T-helper 2 cell treated with Interferon-gamma antibody and Interleukin-4, amounts not matched to agents 100 ng/mL and 5 ng/mL, for 36 hours (primary cell): Measurements from ENCODE around the gene SNRPF. TPM values are rescaled to one million over a fixed set of nuclear protein-coding genes. Genes with fewer than 3 reads are reported as not detected.

Experiments
- intact Hi-C: fragments of 100-400 bp; cut with micrococcal nuclease; formaldehyde crosslinking; loops from one replicate; pipeline ENCODE4 v1.15.1; 2023
- total RNA-seq: library from RNA; stranded (reverse); gene quantifications from 2 replicates; pipeline ENCODE4 v1.2.3, GENCODE V29; 2022

The SNRPF gene
- total RNA-seq, 1 donor from 2014 or later, result 47.2 TPM

DNA sequence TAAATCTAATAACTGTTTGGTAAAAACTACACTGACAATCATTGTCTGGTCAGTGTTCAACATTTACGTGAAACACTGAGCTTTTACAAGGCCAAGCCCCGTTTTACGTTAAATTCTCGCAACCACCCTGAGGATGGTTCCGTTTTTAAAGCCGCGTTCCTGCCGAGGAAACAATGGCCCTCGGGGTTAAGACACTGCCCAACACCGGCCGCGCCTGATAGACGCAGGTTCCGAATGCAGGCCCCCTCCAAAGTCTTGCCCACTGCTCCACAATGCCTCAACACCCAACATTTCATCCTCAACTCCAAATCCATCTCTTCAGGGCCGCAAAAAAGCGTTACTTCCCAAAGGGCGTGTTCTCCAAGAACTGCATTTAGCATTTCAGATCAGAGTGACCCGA, 953 bp upstream of the SNRPF start:
- intact Hi-C loops, result loop anchor here (1.0 to 10.0 kb wide), 9 partner anchors 85 to 1050 kb away; partner anchors contain the start of genes AMDHD1, CCDC38, FGD6 and METAP2

DNA sequence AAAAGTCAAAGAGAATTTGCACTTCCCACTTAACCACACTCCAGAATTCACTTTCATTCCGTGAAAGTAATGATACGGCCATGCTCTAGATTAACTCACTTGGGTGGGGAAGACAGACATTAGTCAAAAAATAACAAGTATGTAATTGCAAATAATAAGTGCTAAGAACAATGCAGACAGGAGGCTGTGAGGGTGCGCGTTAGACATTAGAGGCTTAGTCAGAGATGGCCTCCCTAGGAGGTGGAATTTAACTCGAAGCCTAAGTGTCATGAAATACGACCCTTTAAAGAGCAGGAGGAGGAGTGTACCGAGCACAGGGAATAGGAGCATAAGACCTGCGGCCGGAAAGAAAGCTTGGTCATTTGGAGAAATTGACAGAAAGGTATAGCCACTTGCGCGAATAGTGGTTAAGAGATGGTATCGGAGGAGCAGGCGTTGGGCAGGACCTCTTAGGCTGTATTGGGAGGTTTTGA, 628 bp downstream of the SNRPF start:
- intact Hi-C loops, result loop anchor here (1.0 to 10.0 kb wide), 8 partner anchors 83 to 1048 kb away; partner anchors contain the start of genes AMDHD1, CCDC38, LTA4H and NDUFA12

DNA sequence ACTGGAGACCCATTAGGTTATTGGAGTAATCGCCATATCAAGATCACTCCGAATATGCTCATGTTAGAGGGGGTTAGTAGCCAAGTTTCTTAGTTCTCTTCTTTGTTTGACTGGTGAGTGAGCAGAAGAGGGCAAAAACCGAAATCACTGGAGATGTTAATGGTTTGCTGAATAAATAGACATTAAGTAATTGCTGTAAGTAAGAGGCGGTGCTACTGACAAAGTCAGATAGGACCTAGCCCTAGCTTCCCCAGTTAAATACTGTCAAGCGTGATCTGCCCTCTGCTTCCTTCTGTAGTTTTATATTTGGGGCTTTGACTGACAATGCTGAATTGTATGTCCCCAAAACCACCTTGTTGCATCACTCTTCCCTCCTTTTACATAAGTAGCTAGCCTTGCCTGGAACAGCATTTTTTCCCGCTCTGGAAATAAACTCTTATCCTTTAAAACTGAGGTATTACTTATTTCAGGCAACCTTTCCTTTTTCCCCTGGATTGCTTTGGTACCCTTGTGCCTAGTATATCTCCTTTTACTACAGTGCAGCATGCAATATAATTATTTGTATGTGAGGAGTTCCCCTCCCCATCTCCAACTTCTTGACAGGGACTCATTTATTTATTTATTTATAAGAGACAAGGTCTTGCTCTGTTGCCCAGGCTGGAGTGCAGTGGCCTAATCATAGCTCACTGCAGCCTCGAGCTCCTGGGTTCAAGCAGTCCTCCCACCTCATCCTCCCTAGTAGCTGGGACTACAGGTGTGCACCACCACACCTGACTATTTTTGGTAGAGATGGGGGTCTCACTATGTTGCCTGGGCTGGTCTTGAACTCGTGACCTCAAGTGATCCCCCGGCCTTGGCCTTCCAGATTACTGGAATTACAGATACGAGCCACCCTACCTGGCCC, 1.4 kb downstream of the SNRPF start:
- intact Hi-C loops, result loop anchor here (1.0 to 10.0 kb wide), 8 partner anchors 83 to 1047 kb away; partner anchors contain the start of genes AMDHD1, CCDC38, LTA4H and NDUFA12

DNA sequence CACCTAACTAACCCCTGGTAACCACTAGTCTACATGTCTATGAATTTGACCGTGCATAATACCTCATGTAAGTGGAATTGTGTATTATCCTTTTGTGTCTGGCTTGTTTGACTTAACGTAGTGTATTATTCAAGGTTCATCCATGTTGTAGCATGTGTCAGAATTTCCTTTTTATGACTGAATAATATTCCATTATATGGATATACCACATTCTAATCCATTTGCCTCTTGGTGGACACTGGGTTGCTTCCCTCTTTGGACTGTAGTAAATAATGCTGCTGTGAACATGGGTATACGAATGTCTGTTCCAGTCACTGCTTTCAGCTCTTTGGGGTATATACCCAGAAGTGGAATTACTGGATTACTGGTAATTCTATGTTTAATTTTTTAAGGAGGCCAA, 3.3 kb downstream of the SNRPF start:
- intact Hi-C loops, result no loop called here

DNA sequence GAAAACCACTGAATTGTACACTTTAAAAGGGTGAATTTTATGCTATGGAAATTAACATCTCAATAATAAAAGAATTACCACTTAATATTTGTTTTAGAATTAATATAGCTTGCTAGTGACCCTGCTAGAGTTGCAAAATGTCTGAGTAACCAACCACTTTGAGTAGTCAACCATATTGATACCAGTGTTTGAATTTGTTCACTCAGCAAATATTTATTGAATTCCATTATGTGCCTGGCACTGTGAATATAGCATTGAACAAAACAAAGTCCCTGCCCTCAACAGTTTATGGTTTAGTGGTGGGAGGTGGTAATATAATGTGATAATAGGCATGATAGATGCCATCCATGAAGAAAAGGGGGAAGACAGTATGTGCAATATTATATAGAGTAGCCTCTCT, 4.6 kb downstream of the SNRPF start:
- intact Hi-C loops, result no loop called here

DNA sequence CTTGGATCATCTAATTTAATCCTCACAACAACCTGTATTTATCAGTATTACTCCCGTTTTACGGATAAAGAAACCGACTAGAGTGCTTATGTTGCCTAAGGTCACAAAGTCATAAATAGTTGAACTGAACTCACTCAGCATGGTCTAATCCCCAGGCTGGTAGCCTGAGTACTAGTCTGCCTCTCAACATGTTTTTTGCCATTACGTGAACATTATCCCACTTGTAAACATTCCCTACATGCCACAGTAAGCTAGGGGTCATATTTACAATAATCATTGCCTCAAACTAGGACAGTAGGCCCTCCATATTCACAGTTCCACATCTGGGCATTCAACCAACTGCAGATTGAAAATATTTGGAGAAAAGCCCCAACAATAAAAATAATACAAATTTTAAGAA, 12.1 kb downstream of the SNRPF start:
- intact Hi-C loops, result no loop called here

DNA sequence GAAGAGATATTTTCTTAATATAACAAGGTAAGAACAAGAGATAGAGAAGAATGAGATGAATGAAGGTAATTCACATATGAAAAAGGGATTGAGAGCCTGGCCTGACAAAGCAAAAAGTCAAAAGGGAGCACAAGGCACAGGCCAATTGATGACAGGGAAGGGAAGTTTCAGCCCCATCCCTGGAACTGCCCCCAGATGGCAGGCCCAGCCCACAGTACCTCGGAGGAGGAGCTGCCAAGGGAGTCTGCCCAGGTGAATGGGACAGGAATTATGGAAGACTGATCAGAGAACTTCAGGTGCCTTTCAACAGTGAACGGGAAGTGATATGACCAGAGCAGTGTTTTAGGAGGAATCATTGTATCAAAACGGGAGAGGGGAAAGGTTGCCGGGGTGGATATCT, 15.7 kb downstream of the SNRPF start:
- intact Hi-C loops, result no loop called here

DNA sequence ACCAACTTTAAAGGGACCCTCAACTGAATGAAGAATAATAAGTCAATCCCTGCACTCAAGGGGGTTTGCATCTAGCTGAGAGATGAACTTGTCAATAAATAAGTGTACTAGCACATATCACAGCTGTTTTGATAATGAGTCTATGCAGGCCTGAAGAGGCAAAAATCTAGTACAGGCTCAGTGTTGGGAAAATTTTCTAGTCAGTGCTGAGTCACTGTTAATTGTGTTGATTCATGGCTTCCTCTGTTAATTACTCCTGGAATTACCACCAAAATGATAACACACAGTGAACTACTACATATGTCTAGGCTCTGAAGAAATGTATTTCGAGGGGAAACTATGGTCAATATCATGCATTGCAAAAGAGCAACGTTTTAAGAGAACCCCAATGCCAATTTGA, 18.9 kb downstream of the SNRPF start:
- intact Hi-C loops, result no loop called here

DNA sequence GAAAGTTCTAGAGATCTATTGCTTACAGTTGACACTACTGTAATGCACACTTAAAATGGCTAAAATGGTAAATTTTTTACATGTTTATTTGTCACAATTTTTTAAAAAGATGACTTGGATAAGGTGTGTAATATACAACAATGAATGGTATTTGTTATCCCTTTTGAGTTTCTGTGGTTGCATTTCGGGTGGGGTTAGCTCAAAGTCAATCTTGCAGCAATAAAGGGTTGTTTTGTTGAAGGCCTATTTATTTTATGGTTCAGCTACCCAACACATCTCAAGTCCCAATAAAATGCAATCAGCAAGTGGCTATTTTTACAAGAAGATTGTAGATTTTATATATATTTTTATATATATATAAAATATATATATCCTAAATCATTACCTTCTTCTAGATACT, 22.1 kb downstream of the SNRPF start:
- intact Hi-C loops, result no loop called here

DNA sequence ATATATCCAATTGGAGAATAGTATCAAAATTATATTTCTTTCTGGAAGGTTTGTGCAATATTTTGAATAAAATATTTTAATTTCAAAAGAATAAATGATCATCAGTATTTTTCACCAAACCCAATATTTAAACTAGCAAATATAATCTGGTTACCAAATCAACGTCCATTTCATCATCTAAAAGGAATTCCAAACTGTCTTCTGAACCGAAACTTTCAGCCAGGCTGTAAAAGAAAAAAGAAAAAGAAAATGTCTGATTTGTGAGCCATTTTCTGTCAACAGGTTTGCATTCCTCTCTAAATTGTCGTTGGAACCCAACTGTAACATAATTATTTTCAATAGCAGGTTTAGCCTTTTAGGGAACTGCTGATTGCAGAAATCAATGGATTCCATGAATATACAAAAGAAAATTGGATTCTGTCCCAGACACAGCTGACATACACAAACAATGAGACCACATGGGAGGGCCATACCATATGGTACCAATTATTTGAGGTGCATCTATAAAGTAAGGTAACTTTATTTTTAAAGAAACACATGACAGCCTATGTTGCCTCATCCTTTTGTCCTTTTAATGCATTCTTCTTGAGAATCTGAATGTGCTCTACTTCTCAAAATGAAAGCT, 22.7 kb downstream of the SNRPF start:
- intact Hi-C loops, result no loop called here

DNA sequence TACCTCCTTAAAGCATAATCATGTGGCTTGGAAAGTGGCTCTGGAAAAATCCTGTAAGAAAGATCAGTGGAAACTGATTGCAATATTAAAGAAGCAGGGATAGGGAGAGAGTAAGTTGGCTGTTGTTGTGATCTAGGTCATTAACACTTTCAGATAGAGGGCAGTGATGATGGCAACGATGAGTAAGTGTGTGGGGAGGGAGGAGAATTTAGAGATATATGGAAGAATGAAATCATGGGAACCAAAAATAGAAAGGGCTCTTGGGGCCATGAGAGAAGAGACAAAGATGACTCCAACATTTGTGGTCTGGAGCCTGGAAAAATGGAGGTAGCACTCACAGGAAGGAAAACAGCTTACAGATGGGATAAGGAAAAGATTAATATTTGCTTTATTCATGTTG, 23.3 kb downstream of the SNRPF start:
- intact Hi-C loops, result no loop called here

DNA sequence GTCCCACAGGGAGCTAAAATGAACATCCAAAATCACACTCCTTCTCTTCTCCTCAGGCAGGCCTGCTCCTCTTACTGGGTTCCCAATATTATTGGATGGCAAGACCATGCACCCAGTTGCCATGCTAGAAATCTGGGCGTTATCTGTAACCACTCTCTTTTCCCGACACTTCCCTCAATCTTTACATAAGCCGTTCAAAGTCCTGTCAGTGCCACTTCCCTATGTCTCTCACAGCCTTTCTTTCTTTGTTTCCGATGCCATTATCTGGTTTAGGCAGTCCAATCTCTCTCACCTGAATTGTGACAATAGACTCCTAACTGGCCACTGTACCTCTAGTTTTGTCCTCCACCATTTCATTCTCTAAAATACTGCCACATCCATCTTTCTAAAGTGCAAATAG, 24.1 kb downstream of the SNRPF start:
- intact Hi-C loops, result no loop called here

DNA sequence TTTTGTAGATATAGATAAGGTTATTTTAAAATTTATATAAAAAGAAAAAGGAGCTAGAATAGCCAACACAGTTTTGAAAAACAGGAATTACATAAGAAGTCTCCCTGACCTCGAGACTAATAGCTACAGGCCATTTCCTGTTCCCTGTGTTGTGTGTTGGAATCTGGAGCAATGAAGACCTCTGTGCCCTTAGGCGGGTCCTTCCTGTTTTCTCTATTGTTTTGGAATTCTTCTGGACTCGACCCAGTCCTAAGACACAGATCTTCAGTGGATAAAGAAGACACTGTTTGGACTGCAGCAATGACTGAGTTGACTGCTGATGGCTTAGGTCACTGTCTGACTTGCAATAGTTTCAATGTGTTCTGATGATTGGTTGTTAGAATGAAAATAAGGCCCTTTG, 26.2 kb downstream of the SNRPF start:
- intact Hi-C loops, result no loop called here

DNA sequence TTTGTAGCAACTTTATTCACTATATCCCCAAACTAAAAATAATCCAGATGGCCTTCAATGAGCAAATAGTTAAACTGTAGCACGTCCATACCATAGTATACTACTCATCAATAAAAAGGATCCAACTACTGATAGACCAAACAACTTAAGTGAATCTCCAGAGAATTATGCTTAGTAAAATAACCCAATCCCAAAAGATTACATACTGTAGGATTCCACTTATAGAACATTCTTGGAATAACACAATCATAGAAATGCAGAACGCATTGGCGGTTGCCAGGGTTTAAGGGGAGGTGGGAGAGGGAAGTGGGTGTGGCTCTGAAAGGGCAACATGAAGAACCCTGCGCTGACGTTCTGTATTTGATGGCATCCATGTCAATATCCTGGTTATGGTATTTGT, 28.6 kb downstream of the SNRPF start:
- intact Hi-C loops, result no loop called here

DNA sequence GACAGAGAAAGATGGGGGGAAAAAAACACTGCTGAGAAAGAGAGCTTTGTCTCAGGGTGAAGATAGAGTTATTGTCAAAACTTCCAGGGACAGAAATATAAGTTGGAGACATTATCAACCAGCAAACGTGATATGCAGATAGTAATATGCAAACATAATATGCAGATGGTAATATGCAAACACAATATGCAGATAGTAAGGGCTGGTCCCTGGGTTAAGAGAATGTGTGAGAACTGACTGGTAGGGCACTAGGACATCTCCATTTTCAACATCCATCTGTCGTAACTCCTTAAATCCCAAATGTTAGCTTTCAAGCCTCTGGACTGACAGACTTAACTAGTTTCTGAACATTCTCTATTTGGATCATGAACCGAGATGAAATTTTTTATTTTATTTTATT, 32.2 kb downstream of the SNRPF start:
- intact Hi-C loops, result no loop called here

DNA sequence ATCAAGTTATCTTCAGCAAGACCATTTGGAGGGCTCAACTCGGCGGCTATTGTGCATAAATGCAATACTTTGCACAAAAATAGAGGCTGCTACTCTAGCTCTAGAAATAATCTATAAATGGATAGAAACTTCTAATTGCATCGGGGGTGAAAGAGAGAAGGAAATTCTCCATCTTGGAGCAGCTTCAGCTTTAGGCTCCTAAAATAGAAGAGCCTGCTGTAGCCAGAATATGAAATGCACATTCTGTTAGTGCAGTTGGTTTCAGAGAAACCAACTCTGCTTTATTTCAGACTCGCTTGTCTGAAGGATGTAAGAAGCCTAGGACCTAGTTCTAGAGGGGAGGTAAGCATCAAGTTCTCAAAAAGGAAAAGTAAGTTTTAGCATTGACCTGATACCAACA, 38.1 kb downstream of the SNRPF start:
- intact Hi-C loops, result no loop called here

DNA sequence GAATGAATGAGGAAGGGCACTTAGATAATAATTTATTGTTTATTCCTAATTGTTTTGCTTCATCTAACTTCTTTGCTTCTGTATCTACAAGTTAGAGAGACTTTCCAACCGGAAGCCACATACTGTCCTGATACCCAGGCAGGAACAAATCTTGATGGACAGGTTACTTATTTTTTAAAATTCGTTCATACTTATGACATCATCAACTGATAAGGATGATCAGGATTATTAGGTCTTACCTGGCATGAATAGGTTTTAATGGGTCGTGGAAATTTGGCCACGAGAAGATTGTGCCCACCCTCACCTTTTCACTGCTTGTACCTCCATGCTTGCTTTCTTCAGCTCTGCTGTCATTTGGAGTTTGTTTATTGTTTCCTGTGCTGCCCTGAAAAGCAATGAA, 39.3 kb downstream of the SNRPF start:
- intact Hi-C loops, result no loop called here

DNA sequence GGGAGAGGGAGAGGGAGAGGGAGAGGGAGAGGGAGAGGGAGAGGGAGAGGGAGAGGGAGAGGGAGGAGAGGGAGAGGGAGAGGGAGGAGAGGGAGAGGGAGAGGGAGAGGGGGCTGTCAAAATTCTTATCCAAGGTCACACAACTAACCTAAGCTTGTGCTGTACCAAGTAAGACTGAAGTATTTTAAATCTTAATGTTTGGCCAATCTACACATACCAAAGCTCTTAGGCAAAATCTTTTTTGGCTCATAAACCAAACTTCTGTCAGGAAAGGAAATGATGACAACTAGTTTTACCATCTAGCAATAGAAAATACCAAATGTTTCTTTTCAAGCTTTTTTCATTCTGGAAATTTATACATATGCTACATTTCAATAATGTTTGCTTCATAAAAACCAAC, 49.8 kb downstream of the SNRPF start:
- intact Hi-C loops, result no loop called here

DNA sequence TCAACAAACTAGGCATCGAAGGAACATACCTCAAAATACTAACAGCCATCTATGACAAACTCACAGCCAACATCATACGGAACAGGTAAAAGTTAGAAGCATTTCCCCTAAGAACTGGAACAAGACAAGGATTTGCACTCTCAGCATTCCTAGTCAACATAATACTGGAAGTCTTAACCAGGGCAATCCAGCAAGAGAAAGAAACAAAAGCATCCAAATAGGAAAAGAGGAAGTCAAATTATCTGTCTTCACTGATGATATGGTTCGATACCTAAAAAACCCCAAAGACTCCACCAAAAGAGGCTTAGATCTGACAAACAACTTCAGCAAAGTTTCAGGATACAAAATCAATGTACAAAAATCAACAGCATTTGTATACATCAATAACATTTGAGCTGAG, 51.1 kb downstream of the SNRPF start:
- intact Hi-C loops, result no loop called here
